Caco-2 (cell line): ENCODE measurements around the gene EHBP1. TPM values are rescaled to one million over a fixed set of nuclear protein-coding genes. Genes with fewer than 3 reads are reported as not detected.

Experiments used
- BruUV-seq: library from RNA; stranded (reverse); fragments of 400-500 nt; replicated peaks from 2 replicates; lab custom pipeline; 2021; lab: Mats Ljungman, UMichigan
- CTCF ChIA-PET: fragments of 300-600 bp; sonication (Branson Sonifier 250); formaldehyde crosslinking; loops from one replicate; lab custom pipeline; 2022; ENCODE audit warnings: antibody characterized with exemption; lab: Charles Lee
- POLR2A ChIA-PET: fragments of 300-600 bp; sonication (Branson Sonifier 250); formaldehyde crosslinking; loops from one replicate; lab custom pipeline; 2022; ENCODE audit warnings: antibody characterized with exemption; lab: Charles Lee
- DNase-seq, 2 experiments: peaks; one replicate each; pipeline versions ENCODE4 v3.0.0 to v3.0.0-alpha.2; 2020 to 2022
- H3K27me3 ChIP-seq: replicated peaks from 2 replicates; pipeline ENCODE4 v1.6.0; 2011; ENCODE audit warnings: low read length; ENCODE audit not compliant: control insufficient read depth, insufficient read depth
- H3K36me3 ChIP-seq: 2 replicates; pipeline ENCODE4 v1.5.1; 2011; ENCODE audit warnings: low read length; ENCODE audit not compliant: control insufficient read depth, insufficient read depth
- H3K4me1 ChIP-seq: fragments of 250-450 bp; sonication (Bioruptor Pico); 2 replicates; pipeline ENCODE4 v1.5.1; 2020; ENCODE audit warnings: mild to moderate bottlenecking
- H3K4me3 ChIP-seq: 2 replicates; pipeline ENCODE4 v1.5.1; 2011; ENCODE audit warnings: low read depth, mild to moderate bottlenecking, control low read depth, low read length
- H3K9me3 ChIP-seq: fragments of 250-450 bp; sonication (Bioruptor Pico); 2 replicates; pipeline ENCODE4 v1.5.1; 2020; ENCODE audit warnings: mild to moderate bottlenecking, moderate library complexity
- H3K27ac Mint-ChIP-seq: one replicate; pipeline ENCODE4 v1.8.0; 2022; ENCODE audit warnings: mixed read lengths; ENCODE audit not compliant: unreplicated experiment
- H3K27me3 Mint-ChIP-seq: one replicate; pipeline ENCODE4 v1.8.0; 2022; ENCODE audit warnings: mixed read lengths; ENCODE audit not compliant: insufficient read depth, unreplicated experiment
- H3K36me3 Mint-ChIP-seq: one replicate; pipeline ENCODE4 v1.8.0; 2022; ENCODE audit warnings: mild to moderate bottlenecking, mixed read lengths; ENCODE audit not compliant: insufficient read depth, unreplicated experiment
- H3K4me1 Mint-ChIP-seq: one replicate; pipeline ENCODE4 v1.8.0; 2022; ENCODE audit warnings: low read depth, mixed read lengths; ENCODE audit not compliant: unreplicated experiment
- H3K4me3 Mint-ChIP-seq: one replicate; pipeline ENCODE4 v1.8.0; 2022; ENCODE audit warnings: mild to moderate bottlenecking, moderate library complexity, mixed read lengths; ENCODE audit not compliant: unreplicated experiment
- H3K9me3 Mint-ChIP-seq: one replicate; pipeline ENCODE4 v1.8.0; 2022; ENCODE audit warnings: mixed read lengths; ENCODE audit not compliant: unreplicated experiment
- CTCF ChIP-seq, 2 experiments: fragments of 200-600 bp in 1 of 2; IDR thresholded peaks; 1 replicate in 1 of 2; 2 replicates in 1 of 2; pipeline versions ENCODE4 v1.5.1 to v1.8.0; 2011 to 2022; ENCODE audit warnings: antibody characterized with exemption in 1 of 2, control low read depth in 1 of 2, inconsistent platforms in 1 of 2, low read depth in 1 of 2, low read length in 1 of 2, mild to moderate bottlenecking in 1 of 2, moderate library complexity in 1 of 2; ENCODE audit not compliant: insufficient read depth in 1 of 2, severe bottlenecking in 1 of 2, unreplicated experiment in 1 of 2
- intact Hi-C: fragments of 100-400 bp; cut with micrococcal nuclease; formaldehyde crosslinking; loops from one replicate; pipeline ENCODE4 v1.10.0; 2022; ENCODE audit not compliant: unreplicated experiment
- total RNA-seq: library from RNA; stranded (reverse); gene quantifications from 2 replicates; pipeline ENCODE4 v1.2.3, GENCODE V29; 2022

The EHBP1 gene
- total RNA-seq, 1 experiment from 2014 or later, result 120 TPM

- POLR2A ChIA-PET, result no interaction called here
- Histone ChIP-seq H3K36me3 (no peaks in the 10 kb centered on the region), H3K4me3 (no peak overlapping the region), H3K9me3 (no peaks in the 10 kb centered on the region), H3K27me3 (no peaks in the 10 kb centered on the region), H3K4me1 (peaks cover 6% of the 10 kb centered on the region; the same call in 1 of the 2 replicates)
- no peak for DNase-seq
- H3K27me3 Mint-ChIP-seq, result no peaks in the 10 kb centered on the region
- H3K4me3 Mint-ChIP-seq, result no peak overlapping the region
- intact Hi-C loops, result no loop called here
- no peaks in the 10 kb centered on the region for H3K9me3 Mint-ChIP-seq
- H3K36me3 Mint-ChIP-seq, result peaks cover 16% of the 10 kb centered on the region
- no peak overlapping the region for H3K27ac Mint-ChIP-seq
- CTCF ChIA-PET, result no interaction called here
- BruUV-seq, result no TSS peak
- TF ChIP-seq CTCF (IDR thresholded peaks at IDR 0.05; ENCODE audit: insufficient read depth in 1 of 2, low read depth in 1 of 2, low read length in 1 of 2, severe bottlenecking in 1 of 2, unreplicated experiment in 1 of 2), result no peak
- H3K4me1 Mint-ChIP-seq, result no peaks in the 10 kb centered on the region
Measured at GRCh38 chr2:62968668-62969067, 263.2 kb downstream of the EHBP1 start.

- intact Hi-C loops, result no loop called here
- Mint-ChIP-seq H3K9me3 (no peaks in the 10 kb centered on the region), H3K27me3 (no peaks in the 10 kb centered on the region), H3K4me1 (no peaks in the 10 kb centered on the region), H3K36me3 (peaks cover 16% of the 10 kb centered on the region), H3K4me3 (no peak overlapping the region), H3K27ac (no peak overlapping the region)
- no TSS peak for BruUV-seq
- Histone ChIP-seq H3K9me3 (no peaks in the 10 kb centered on the region), H3K36me3 (peaks cover 1% of the 10 kb centered on the region; the same call in 1 of the 2 replicates), H3K4me1 (peaks cover 6% of the 10 kb centered on the region; the same call in 1 of the 2 replicates), H3K4me3 (no peak overlapping the region), H3K27me3 (no peaks in the 10 kb centered on the region)
- ChIA-PET POLR2A (no interaction called here), CTCF (no interaction called here)
- DNase-seq, result no peak
- TF ChIP-seq CTCF (IDR thresholded peaks at IDR 0.05; ENCODE audit: insufficient read depth in 1 of 2, low read depth in 1 of 2, low read length in 1 of 2, severe bottlenecking in 1 of 2, unreplicated experiment in 1 of 2), result no peak
Measured at GRCh38 chr2:62971936-62972335, 266.4 kb downstream of the EHBP1 start.

- Histone ChIP-seq H3K36me3 (peaks cover 1% of the 10 kb centered on the region; the same call in 1 of the 2 replicates), H3K9me3 (no peaks in the 10 kb centered on the region), H3K4me3 (no peak overlapping the region), H3K4me1 (peaks cover 6% of the 10 kb centered on the region; the same call in 1 of the 2 replicates), H3K27me3 (no peaks in the 10 kb centered on the region)
- H3K27ac Mint-ChIP-seq, result no peak overlapping the region
- no peak overlapping the region for H3K4me3 Mint-ChIP-seq
- no TSS peak for BruUV-seq
- ChIA-PET CTCF (no interaction called here), POLR2A (no interaction called here)
- peaks cover 16% of the 10 kb centered on the region for H3K36me3 Mint-ChIP-seq
- TF ChIP-seq CTCF (IDR thresholded peaks at IDR 0.05; ENCODE audit: insufficient read depth in 1 of 2, low read depth in 1 of 2, low read length in 1 of 2, severe bottlenecking in 1 of 2, unreplicated experiment in 1 of 2), result no peak
- no peaks in the 10 kb centered on the region for H3K9me3 Mint-ChIP-seq
- H3K27me3 Mint-ChIP-seq, result no peaks in the 10 kb centered on the region
- no peaks in the 10 kb centered on the region for H3K4me1 Mint-ChIP-seq
- no peak for DNase-seq
- intact Hi-C loops, result no loop called here
Measured at GRCh38 chr2:62972601-62973000, 267.1 kb downstream of the EHBP1 start.
